HG02852 (cell line): ENCODE results near the gene JADE1.

Experiments used
- ATAC-seq: cut with Tn5 transposase; IDR thresholded peaks from one replicate; pipeline ENCODE4 v1.9.1; 2021; ENCODE audit warnings: mild to moderate bottlenecking, moderate library complexity; ENCODE audit not compliant: unreplicated experiment

JADE1 gene

DNA sequence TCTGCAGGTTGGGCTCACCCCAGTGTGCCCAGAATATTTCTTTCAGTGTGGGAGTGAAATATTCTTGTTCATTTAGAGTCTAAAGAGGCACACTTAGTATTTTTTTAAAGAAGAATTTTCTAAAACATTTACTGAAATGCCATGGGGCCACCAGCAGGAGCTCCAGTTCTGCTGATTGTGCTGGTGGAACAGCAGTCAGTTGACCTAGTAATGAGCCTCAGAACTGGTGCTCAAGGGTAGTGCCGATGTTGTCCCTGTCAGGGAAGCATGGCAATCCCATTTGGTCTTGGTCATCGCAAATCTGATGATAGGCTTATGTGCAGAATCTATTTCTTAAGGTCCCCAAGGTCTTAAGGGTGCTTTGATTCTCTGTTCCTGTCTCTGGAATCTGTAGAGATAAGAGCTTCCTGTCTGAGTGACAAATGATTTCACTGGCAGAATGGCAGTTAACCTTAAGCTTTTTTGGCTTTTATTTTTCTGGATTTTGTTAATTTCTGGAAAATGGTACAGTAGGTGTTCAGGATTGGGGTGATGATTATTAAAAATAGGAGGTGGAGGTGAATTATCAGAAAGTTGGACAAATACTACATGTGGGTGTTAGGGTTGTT is 31.3 kb downstream of the JADE1 start:
- no peak for ATAC-seq

DNA sequence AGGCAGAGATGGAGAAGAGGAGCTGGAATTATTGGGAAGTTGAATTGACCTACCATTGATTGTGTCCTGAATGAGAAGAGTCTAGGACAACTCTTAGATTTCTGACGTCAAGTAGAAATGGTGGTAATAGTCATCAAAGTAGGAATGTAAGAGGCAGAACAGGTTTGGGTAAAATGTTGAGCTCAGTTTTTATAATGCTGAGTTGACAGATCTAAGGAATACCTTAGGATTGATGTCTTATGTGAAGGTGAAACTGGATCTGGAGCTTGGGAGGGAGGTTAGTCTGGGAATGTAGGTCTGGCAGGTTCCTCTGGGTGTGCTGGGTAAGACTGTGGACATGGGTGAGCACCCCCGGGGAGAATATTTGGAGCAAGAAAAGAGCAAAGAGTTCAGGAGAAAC is 31.9 kb downstream of the JADE1 start:
- no peak for ATAC-seq

DNA sequence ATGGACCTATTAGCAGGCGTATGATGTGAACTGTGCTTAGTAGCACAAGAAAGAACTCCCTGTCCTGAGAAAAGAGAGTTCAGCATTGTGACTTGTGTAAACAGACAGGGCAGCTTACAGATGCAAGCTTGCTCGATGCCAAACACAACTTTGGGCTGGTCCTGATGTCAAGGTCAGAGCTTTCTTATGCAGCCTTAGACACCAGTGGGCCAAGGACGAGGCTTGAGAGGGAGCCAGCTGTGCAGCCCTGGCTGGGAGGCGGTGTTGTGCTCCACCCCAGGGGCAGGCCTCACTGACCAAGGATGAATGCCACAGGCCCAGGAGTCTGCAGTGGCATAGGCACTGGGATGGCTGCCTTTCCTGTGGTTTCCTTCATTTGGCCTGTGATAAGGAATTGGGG is 35.4 kb downstream of the JADE1 start:
- ATAC-seq = no peak

DNA sequence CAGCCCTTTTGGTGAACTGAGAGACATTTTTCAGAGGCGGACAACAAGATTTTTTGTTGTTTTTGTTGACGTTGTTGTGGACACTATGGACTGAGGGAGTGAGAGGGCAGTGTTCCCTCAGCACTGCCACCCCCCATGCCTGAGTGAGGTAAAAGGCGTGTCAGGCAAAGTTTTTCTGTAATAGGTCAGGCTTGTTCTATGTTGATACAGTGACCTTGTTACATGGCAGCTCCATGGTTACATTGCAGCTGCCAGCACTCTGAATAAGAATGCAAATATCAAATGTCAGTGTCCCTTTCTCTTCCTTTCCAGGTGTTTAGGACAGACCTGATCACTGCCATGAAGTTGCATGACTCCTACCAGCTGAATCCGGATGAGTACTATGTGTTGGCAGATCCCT is 36.6 kb downstream of the JADE1 start:
- no peak for ATAC-seq

DNA sequence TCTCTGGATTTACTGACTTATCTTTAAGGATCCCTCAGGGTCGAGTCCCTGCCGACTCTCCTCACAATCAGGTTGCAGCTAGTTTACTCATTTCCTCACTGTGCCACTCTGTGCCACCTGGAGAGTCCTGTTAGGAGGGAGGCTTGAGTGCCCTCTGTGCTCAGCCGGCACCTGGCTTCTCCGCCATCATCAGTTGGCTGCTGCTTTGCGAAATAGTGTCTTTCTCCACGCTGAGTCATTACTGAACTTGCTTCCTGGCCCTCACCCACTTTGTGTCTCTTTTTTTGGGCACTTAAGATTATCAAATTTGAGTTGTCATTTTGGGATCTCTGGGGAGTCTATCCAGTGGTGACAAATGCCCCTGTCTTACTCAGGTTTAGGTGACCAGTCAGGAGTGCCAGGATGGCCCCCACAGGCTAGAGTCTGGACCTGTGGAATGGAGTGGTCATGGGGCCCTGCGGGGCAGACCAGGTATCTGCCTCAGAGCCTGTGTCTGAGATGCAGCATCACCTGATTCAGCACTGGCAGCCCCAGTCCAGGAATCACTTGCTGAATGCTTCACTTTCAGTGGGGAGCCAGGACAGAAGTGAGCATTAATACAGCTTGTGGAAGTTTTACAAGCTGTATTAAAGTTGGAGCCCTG is 37.7 kb downstream of the JADE1 start:
- no peak for ATAC-seq

- ATAC-seq = no peak
Observed at GRCh38 chr4:128848461-128848860, 39.0 kb downstream of the JADE1 start.

GRCh38 chr4:128850252-128850651 is 40.8 kb downstream of the JADE1 start:
- no peak for ATAC-seq

DNA sequence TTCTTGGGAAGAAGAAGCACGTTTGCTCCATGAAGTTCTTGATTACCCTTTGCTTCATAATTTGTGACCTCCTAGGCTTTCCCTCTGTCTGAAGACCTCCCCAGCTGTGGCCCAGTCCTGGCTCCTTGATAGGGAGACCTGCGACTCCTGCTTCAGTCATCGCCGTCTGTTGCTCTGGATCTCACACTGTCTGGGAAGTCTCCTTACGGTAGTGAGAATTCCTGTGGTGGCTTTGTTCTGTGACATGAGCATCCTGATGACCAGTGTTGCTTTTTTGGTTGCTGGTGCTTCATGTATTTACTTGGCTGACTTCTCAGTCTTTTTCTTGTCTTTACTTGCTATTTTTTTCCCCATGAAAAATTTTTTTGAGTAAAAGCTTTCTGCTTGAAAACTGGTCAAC is 44.2 kb downstream of the JADE1 start:
- no peak for ATAC-seq

- ATAC-seq = peak; percentile 89
Observed at GRCh38 chr4:128854433-128854832, 44.9 kb downstream of the JADE1 start.

GRCh38 chr4:128855621-128856020 is 46.1 kb downstream of the JADE1 start:
- ATAC-seq = no peak

GRCh38 chr4:128856246-128856645 is 46.7 kb downstream of the JADE1 start:
- ATAC-seq = no peak

DNA sequence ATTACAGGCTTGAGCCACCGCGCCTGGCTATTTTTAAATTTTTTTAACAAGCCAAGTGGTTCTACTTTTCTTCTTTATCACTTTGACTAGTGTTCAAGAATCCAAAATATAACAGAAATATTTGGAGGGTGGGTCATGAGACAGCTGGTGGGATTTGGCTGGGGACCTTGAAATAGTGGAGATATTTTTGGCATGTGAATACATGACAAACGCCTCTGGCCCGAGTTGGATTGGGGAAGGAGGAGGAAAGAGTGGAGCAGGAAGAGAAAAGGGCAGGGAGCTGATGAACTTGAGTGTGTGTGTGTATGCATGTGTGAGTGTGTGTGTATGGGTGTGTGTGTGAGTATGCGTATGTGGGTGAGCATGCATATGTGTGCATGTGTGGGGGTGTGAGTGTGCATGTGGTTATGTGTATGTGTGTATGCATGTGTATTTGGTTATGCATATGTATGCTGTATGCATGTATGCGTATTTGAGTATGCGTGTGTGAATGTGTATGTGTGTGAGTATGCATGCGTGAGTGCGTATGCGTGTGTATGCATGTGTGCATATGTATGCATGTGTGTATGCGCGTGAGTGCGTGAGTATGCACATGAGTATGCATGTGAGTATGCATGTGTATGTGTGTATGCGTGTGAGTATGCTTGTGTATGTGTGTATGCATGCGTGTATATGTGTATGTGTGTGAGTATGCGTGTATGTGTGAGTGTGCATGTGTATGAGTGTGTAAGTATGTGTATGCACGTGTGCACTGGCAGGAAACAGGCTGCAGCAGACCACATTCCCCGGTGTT is 49.6 kb downstream of the JADE1 start:
- no peak for ATAC-seq

DNA sequence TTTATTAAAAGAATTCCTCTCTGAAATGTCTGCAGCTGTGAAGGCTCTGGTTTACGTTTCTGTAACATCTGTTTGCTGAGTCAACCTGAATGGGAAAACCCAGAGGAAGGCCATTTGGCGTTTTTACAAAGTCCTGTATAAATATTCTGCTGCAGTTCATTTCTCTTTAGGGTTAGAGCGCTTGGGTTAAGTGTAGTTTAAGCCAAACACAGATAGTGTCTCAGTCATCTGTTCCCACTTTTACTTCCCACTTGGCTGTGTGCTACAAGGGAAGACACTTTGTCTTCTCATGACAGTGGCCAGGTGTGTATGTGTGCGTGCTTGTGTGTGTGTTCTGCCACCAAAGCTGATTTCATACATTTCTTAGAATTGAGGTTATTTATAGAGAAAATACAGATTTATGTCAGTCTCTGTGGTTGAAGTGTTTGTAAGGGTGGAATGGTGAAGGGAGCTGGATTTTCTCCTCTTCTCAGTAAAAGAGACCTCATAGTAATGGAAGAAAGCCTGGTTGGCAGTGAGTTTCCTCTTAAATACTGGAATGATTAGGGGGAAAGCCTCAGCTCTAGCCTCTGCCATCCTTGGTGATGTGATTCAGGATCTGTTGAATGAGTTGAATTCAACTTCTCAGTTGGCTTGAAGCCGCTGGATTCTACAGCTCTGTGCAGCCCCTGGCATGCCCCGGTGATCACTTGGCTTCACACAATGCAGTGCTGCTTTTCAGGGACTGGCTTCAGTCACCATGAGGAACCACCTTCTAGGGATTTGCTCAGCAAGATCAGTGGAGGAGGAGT is 50.6 kb downstream of the JADE1 start:
- peak; percentile 20 for ATAC-seq

- ATAC-seq = peak; percentile 21
Observed at GRCh38 chr4:128861856-128862518, 52.5 kb downstream of the JADE1 start.

DNA sequence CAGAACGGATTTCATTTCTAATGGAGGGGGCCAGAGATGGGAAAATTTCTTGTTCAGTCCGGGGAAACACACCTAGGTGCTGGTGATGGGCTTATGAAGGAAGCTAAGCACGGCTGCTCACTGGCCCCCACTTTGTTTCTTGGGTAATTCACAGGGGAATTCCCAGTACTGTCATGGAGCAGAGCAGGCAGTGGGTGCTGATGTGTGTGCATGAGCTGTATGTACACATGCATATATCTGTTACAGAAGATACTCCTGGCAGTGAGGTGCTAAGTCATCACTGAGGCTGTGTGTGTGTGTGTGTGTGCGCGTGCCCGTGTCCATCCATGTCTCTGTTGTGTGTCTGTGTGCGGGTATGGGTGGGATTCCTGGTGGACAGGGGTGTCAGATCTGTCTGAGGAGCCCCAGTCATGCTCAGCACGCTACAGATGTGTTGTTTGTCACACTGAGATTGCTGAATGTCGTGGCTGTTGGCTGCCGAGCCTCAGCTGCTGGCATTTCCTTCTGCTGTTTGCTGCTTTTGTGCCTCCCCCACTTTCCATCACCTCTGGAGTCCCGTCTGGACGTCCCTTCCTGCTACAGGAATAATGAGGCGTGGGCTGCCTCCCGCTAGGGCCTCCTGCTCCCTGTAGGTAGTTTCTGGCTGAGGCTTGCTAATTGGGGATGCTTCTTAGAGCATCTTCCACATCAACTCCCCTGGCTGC is 53.3 kb downstream of the JADE1 start:
- ATAC-seq = peak; percentile 75

DNA sequence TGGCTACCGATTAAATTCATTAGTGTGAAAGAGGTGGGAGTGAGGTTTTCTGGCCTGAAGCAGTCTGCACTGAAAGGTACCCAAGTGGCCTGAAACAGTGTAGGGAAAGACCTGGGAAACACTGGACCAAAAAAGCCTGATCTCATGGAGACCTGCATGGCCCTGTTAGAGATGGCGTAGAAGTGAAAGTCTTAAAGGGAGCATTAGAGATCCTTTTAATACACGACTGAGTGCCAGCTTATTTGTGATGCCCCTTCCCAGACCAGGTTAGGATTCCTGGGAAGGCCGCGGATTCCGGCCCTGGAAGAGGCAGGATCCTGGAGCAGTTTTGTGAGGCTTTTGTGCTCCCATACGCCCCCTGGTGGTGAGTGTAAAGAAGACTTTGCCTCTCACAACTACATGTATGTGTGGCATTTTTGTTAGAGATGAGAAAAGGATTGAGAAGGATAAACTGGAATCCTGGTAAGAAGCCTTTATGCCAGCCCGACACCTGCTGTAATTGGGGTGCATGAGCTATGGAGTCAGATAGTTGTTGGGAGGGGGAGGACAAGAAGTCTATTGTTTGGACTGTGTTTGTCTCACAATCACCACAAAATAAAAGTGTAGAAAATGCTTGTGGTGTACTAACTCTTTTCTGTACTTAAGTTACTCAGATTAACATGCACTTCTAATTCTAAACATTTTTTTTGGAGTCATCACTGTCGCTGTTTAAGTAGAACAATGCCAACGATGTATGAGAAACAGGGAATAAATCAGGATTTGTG is 54.0 kb downstream of the JADE1 start:
- peak; percentile 21 for ATAC-seq

DNA sequence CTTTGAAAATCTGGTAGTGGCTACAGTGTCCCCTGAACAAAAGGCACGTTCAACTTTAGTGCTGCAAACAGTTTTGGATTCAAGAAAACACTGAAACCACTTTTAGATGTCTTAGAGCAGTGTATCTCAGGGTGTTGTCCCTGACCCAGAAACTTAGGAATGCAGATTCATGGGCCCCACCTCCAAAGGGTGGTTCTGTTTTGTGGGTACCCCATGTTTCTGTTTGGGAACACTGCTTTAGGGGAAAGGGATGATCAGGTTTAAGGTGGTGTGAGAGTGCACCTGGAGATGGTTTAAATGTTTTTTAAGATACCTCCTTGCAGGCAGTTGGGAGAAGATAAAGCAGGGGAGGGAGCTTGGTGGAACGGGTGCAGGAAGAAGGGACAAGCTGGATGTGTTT is 55.6 kb downstream of the JADE1 start:
- no peak for ATAC-seq

DNA sequence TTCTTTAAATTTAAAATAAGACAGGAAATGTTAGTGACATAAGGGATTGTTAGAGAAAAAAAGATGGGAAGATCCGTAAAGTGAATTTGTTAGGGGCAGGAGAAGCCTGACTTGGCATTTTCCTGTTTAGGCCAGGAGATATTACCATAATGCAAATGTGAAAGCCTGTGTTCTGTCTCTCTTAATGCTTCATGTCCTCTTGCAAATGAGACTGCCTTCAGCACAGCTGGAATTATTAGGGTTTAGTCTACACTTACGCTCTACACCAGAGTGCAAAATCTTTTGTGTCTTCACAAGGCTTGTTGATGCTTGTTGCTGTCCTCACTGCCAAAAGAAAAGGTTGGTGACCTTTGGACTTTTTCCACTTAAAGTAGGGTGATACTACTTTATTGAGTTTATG is 56.8 kb downstream of the JADE1 start:
- ATAC-seq = no peak

- no peak for ATAC-seq
Observed at GRCh38 chr4:128866691-128867090, 57.2 kb downstream of the JADE1 start.

- ATAC-seq = no peak
Observed at GRCh38 chr4:128868758-128869157, 59.3 kb downstream of the JADE1 start.
